NB4 (cell line): ENCODE data around the gene ALDOB.
A peak's percentile ranks its signal among the peaks of the same experiment; 100 is the strongest.

ENCODE experiments used
- DNase-seq: peaks from one replicate; pipeline ENCODE4 v3.0.0; 2010; ENCODE audit warnings: low read depth
- H3K4me3 ChIP-seq: one replicate; pipeline ENCODE4 v1.5.1; 2011; ENCODE audit warnings: mild to moderate bottlenecking, low read depth, low read length, moderate library complexity
- CTCF ChIP-seq: IDR thresholded peaks from one replicate; pipeline ENCODE4 v1.5.1; 2012; ENCODE audit warnings: low read depth, low read length
- MAX ChIP-seq: IDR thresholded peaks from 2 replicates; pipeline ENCODE4 v1.6.1; 2011; ENCODE audit warnings: low read depth, low read length
- MYC ChIP-seq: IDR thresholded peaks from 2 replicates; pipeline ENCODE4 v1.6.1; 2011; ENCODE audit warnings: low read depth, low read length
- POLR2A ChIP-seq: IDR thresholded peaks from 2 replicates; pipeline ENCODE4 v1.6.1; 2011; ENCODE audit warnings: mild to moderate bottlenecking; ENCODE audit not compliant: insufficient read length; ENCODE audit errors: extremely low read depth

Gene ALDOB

GRCh38 chr9:101435601-101436079 is at the start of gene ALDOB:
Gene ALDOB, minus strand, starts transcription at chr9:101435774. Its CDS starts 4,887 bp downstream, at chr9:101430887.
- TF ChIP-seq POLR2A (no peak), MYC (no peak), MAX (no peak), CTCF (no peak)
- DNase-seq: no peak
- H3K4me3 ChIP-seq: no peak within 1 kb of the TSS

GRCh38 chr9:101484046-101484445 is 48.5 kb upstream of the ALDOB start:
- H3K4me3 ChIP-seq: no peak overlapping the region
- TF ChIP-seq CTCF (no peak), MYC (no peak), MAX (no peak), POLR2A (no peak)
- no peak for DNase-seq

- DNase-seq: no peak
- no peak overlapping the region for H3K4me3 ChIP-seq
- TF ChIP-seq POLR2A (no peak), MYC (no peak)
Observed at GRCh38 chr9:101481261-101481660, 45.7 kb upstream of the ALDOB start.

GRCh38 chr9:101480386-101480785 is 44.8 kb upstream of the ALDOB start:
- no peak for TF ChIP-seq MAX
- DNase-seq: no peak
- H3K4me3 ChIP-seq: no peak overlapping the region

GRCh38 chr9:101479338-101480030 is 43.9 kb upstream of the ALDOB start:
- no peak for TF ChIP-seq POLR2A
- TF ChIP-seq CTCF: no peak
- TF ChIP-seq MAX: no peak
- TF ChIP-seq MYC: no peak
- no peak overlapping the region for H3K4me3 ChIP-seq
- no peak for DNase-seq

GRCh38 chr9:101478906-101479305 is 43.3 kb upstream of the ALDOB start:
- H3K4me3 ChIP-seq: no peak overlapping the region
- TF ChIP-seq MYC: no peak
- TF ChIP-seq CTCF: no peak
- no peak for TF ChIP-seq MAX
- no peak for TF ChIP-seq POLR2A
- DNase-seq: peak; percentile 4

GRCh38 chr9:101478444-101478843 is 42.9 kb upstream of the ALDOB start:
- no peak overlapping the region for H3K4me3 ChIP-seq
- TF ChIP-seq MAX (no peak), CTCF (no peak), POLR2A (no peak), MYC (no peak)
- DNase-seq: no peak
